A549 (cell line): ENCODE data around the gene NAV2. TPM values are rescaled to one million over a fixed set of nuclear protein-coding genes. Genes with fewer than 3 reads are reported as not detected.

Experiments used
- ATAC-seq, 2 experiments: fragments of 200-7000 bp in 1 of 2; fragments of >200 bp in 1 of 2; cut with Nextera tagmentation in 1 of 2; cut with Tn5 transposase in 1 of 2; 3 replicates each; pipeline versions ENCODE4 v1.8.0 to v1.9.1; 2018 to 2020; ENCODE audit warnings: mild to moderate bottlenecking in 1 of 2, moderate library complexity in 1 of 2
- CTCF ChIA-PET: fragments of 300-600 bp; sonication (Branson Sonifier 250); formaldehyde crosslinking; extraction: SDS; loops from one replicate; lab custom pipeline; 2021; ENCODE audit warnings: antibody characterized with exemption, inconsistent platforms; lab: Yijun Ruan, JAX
- POLR2A ChIA-PET: fragments of 350-600 bp; formaldehyde crosslinking; extraction: SDS; loops from one replicate; lab custom pipeline; 2021; ENCODE audit warnings: antibody characterized with exemption, inconsistent platforms; lab: Yijun Ruan, JAX
- DNase-seq, 2 experiments: peaks; one replicate each; pipeline versions ENCODE4 v3.0.0 to v3.0.0-alpha.2; 2011 to 2016; ENCODE audit warnings: low read depth in 1 of 2, low spot score in 1 of 2
- FAIRE-seq: peaks from 2 replicates; lab custom pipeline; 2011; peaks lifted over from hg19 to GRCh38; lab: Jason Lieb, UNC
- H3K27ac ChIP-seq, 2 experiments: fragments of >200 bp; sonication (Bioruptor Twin); formaldehyde crosslinking; 3 replicates each; pipeline ENCODE4 v1.5.1; 2016 to 2017
- H3K4me1 ChIP-seq: fragments of >200 bp; sonication (Bioruptor Twin); formaldehyde crosslinking; 3 replicates; pipeline ENCODE4 v1.6.1; 2016
- H3K4me2 ChIP-seq: fragments of >200 bp; sonication (Bioruptor Twin); formaldehyde crosslinking; 3 replicates; pipeline ENCODE4 v1.6.1; 2016
- H3K4me3 ChIP-seq: fragments of >200 bp; sonication (Bioruptor Twin); formaldehyde crosslinking; 3 replicates; pipeline ENCODE4 v1.5.1; 2016
- H3K9me3 ChIP-seq: fragments of >200 bp; sonication (Bioruptor Twin); formaldehyde crosslinking; 3 replicates; pipeline ENCODE4 v1.6.1; 2016
- BHLHE40 ChIP-seq: IDR thresholded peaks from 2 replicates; pipeline ENCODE4 v1.6.1; 2012; ENCODE audit warnings: low read depth, low read length, inconsistent platforms
- CBX2 ChIP-seq: fragments of 200-600 bp; sonication (generic); IDR thresholded peaks from 2 replicates; pipeline ENCODE4 v1.6.1; 2016; ENCODE audit warnings: low read depth, mild to moderate bottlenecking, borderline replicate concordance
- CBX8 ChIP-seq: fragments of 200-600 bp; sonication (generic); IDR thresholded peaks from 2 replicates; pipeline ENCODE4 v1.6.1; 2016
- CHD4 ChIP-seq: fragments of 200-600 bp; sonication (generic); IDR thresholded peaks from 2 replicates; pipeline ENCODE4 v1.6.1; 2016; ENCODE audit warnings: antibody characterized with exemption, mild to moderate bottlenecking, borderline replicate concordance
- EP300 ChIP-seq, 2 experiments: fragments of >200 bp; sonication (Bioruptor Twin); formaldehyde crosslinking; IDR thresholded peaks; 2 replicates in 1 of 2; 3 replicates in 1 of 2; pipeline ENCODE4 v1.6.1; 2016 to 2017
- ESRRA ChIP-seq: fragments of 150-350 bp; IDR thresholded peaks from 2 replicates; pipeline ENCODE4 v1.6.1; 2014; ENCODE audit warnings: mild to moderate bottlenecking, low read length, borderline replicate concordance
- HOXB13 ChIP-seq: fragments of 250-450 bp; sonication (Bioruptor Pico); IDR thresholded peaks from 2 replicates; pipeline ENCODE4 v1.5.0; 2020; ENCODE audit warnings: low read depth, mild to moderate bottlenecking, moderate library complexity
- JUN ChIP-seq, 2 experiments: fragments of >200 bp; sonication (Bioruptor Twin); formaldehyde crosslinking; IDR thresholded peaks; 2 replicates in 1 of 2; 3 replicates in 1 of 2; pipeline ENCODE4 v1.6.1; 2016 to 2017
- KDM1A ChIP-seq: fragments of 200-600 bp; sonication (generic); IDR thresholded peaks from 2 replicates; pipeline ENCODE4 v1.6.1; 2016; ENCODE audit warnings: low read depth, mild to moderate bottlenecking
- MAFK ChIP-seq: fragments of 450-650 bp; IDR thresholded peaks from 2 replicates; pipeline ENCODE4 v1.6.1; 2014; ENCODE audit not compliant: partially characterized antibody
- MAZ ChIP-seq: fragments of 150-350 bp; IDR thresholded peaks from 2 replicates; pipeline ENCODE4 v1.6.1; 2014; ENCODE audit warnings: antibody characterized with exemption, low read depth, low read length, borderline replicate concordance
- NPAS2 ChIP-seq: fragments of 250-450 bp; sonication (Bioruptor Pico); IDR thresholded peaks from 2 replicates; pipeline ENCODE4 v1.8.0; 2022; ENCODE audit warnings: mild to moderate bottlenecking, moderate library complexity, borderline replicate concordance
- PHF8 ChIP-seq: fragments of 200-600 bp; sonication (generic); IDR thresholded peaks from 2 replicates; pipeline ENCODE4 v1.6.1; 2016; ENCODE audit warnings: low read depth, mild to moderate bottlenecking, antibody characterized with exemption, moderate library complexity, borderline replicate concordance
- POLR2A ChIP-seq: IDR thresholded peaks from 2 replicates; pipeline ENCODE4 v1.6.1; 2012; ENCODE audit warnings: mild to moderate bottlenecking, low read length
- RFX5 ChIP-seq: fragments of 450-650 bp; IDR thresholded peaks from 2 replicates; pipeline ENCODE4 v1.7.1; 2014; ENCODE audit warnings: antibody characterized with exemption, mild to moderate bottlenecking, moderate library complexity
- SMC3 ChIP-seq: fragments of >200 bp; sonication (Bioruptor Twin); formaldehyde crosslinking; IDR thresholded peaks from 3 replicates; pipeline ENCODE4 v1.6.1; 2018; ENCODE audit warnings: inconsistent platforms
- TFCP2L1 ChIP-seq: fragments of 250-450 bp; sonication (Bioruptor Pico); IDR thresholded peaks from 2 replicates; pipeline ENCODE4 v1.5.0; 2021; ENCODE audit warnings: mild to moderate bottlenecking
- ZC3H11A ChIP-seq: fragments of 450-650 bp; IDR thresholded peaks from 2 replicates; pipeline ENCODE4 v1.6.1; 2014; ENCODE audit warnings: antibody characterized with exemption, mild to moderate bottlenecking
- ZFP36 ChIP-seq: fragments of 450-650 bp; IDR thresholded peaks from 2 replicates; pipeline ENCODE4 v1.6.1; 2014; ENCODE audit warnings: borderline replicate concordance; ENCODE audit not compliant: partially characterized antibody
- WGBS: methylation state at CpG from one replicate; pipeline ENCODE4 v1.1.6; 2017; ENCODE audit errors: missing lambda C conversion rate; 5-methylcytosine and 5-hydroxymethylcytosine counted together
- polyA plus RNA-seq, 4 experiments: library from polyadenylated mRNA; depleted of rRNA in 3 of 4; stranded (reverse); fragments of >200 nt; fragmentation: RNase III in 1 of 4; extraction: RNeasy Plus Mini Kit Qiagen cat#74134 plus additional on column Dnase treatment in 1 of 4; gene quantifications; 2 replicates in 3 of 4; 3 replicates in 1 of 4; pipeline ENCODE4 v1.2.3, GENCODE V29; 2011 to 2017
- TF ChIP-seq, protein P1 (sequence below): IDR thresholded peaks from 2 replicates; pipeline ENCODE4 v1.6.1; 2012; ENCODE audit warnings: low read depth, borderline replicate concordance
- TF ChIP-seq, protein P2 (sequence below): fragments of 250-450 bp; sonication (Bioruptor Pico); IDR thresholded peaks from 2 replicates; pipeline ENCODE4 v1.5.0; 2020; ENCODE audit warnings: low read depth, mild to moderate bottlenecking, moderate library complexity
- TF ChIP-seq, protein P3 (sequence below): IDR thresholded peaks from 2 replicates; pipeline ENCODE4 v1.6.1; 2012
- TF ChIP-seq, protein P4 (sequence below): fragments of >200 bp; sonication (Bioruptor Twin); formaldehyde crosslinking; IDR thresholded peaks from 3 replicates; pipeline ENCODE4 v1.5.1; 2016
- TF ChIP-seq, protein P5 (sequence below): fragments of >200 bp; sonication (Bioruptor Twin); formaldehyde crosslinking; IDR thresholded peaks from 3 replicates; pipeline ENCODE4 v1.6.1; 2016
- TF ChIP-seq, protein P6 (sequence below): fragments of >200 bp; sonication (Bioruptor Twin); formaldehyde crosslinking; IDR thresholded peaks from 2 replicates; pipeline ENCODE4 v1.6.1; 2016

The NAV2 gene
- polyA plus RNA-seq, 2 of the 4 experiments (the other 2 are of a cell fraction), result 4.9 to 19.8 TPM

DNA sequence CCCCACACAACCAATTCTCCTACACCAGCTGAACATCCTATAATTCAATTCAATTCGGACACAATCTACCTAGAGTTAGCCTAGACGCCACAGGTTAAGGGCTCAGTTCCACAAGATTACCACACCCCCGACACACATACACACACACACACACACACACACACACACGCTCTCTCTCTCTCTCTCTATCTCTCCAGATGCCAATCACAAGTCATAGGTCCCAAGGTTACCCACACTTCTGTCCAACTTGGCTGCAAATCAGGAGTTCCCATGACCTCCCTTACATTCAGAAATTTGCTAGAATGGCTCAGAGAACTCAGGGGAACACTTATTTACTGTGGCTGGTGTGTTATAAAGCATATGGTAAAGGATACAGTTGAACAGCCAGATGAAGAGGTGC is 243.6 kb downstream of the NAV2 start (continued):
- TF ChIP-seq CHD4 (no peak), HOXB13 (CRISPR knock-in tag) (no peak), RFX5 (no peak)
- TF ChIP-seq, protein P1, sequence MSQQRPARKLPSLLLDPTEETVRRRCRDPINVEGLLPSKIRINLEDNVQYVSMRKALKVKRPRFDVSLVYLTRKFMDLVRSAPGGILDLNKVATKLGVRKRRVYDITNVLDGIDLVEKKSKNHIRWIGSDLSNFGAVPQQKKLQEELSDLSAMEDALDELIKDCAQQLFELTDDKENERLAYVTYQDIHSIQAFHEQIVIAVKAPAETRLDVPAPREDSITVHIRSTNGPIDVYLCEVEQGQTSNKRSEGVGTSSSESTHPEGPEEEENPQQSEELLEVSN, result no peak

DNA sequence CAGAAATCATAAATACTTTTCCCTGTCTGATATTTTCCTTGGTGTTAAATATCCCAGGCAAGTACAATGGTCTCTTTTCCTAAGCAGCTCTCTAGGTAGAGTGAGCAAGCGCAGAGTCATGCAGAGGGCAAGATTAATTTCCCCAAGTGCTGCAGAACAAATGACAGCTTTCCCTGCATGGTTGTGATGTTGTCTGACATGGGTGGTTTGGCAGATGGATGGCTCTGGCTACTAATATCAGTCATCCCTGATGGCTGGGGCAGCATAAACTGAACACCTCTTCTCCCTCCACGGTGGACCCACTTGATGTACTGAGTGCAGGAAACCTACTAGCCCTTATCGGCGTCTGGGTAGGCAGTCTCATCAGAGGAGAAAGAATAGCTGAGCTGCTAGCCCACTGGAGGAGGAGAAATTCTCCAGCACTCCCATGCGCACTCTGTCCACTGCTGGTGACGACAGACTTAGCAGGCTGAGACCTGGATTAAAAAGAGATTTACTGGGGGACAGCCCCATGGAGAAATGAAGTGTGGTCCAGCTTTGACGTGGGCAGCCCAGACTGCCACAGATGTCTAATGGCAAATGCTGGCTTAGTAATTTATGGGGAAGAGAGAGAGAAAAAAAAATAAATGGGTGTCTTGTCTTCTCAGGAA is 244.8 kb downstream of the NAV2 start:
- CTCF ChIA-PET, result interaction anchor here (0.6 to 3.3 kb wide), 6 partner anchors 67 to 398 kb away, joined by 3 to 10 read pairs (median 4); no protein-coding TSS in a partner anchor
- Histone ChIP-seq H3K9me3 (no peaks in the 10 kb centered on the region), H3K4me1 (peaks cover 32% of the 10 kb centered on the region), H3K27ac (peak overlapping the region; percentile 0 to 17; a peak in 3 of 6 replicates), H3K4me3 (no peak overlapping the region), H3K4me2 (no peak overlapping the region)
- POLR2A ChIA-PET, result no interaction called here
- WGBS, result 90% methylated on average over 7 of the region's 7 CpGs
- TF ChIP-seq POLR2A, result no peak
- TF ChIP-seq, protein P2, sequence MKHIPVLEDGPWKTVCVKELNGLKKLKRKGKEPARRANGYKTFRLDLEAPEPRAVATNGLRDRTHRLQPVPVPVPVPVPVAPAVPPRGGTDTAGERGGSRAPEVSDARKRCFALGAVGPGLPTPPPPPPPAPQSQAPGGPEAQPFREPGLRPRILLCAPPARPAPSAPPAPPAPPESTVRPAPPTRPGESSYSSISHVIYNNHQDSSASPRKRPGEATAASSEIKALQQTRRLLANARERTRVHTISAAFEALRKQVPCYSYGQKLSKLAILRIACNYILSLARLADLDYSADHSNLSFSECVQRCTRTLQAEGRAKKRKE (CRISPR knock-in tag), result no peak
- TF ChIP-seq CBX8, result no peak
- no peak for TF ChIP-seq CBX2
- no peak for TF ChIP-seq JUN (IDR thresholded peaks at IDR 0.05)
- no peak for TF ChIP-seq KDM1A
- TF ChIP-seq ZC3H11A, result no peak
- TF ChIP-seq, protein P3, sequence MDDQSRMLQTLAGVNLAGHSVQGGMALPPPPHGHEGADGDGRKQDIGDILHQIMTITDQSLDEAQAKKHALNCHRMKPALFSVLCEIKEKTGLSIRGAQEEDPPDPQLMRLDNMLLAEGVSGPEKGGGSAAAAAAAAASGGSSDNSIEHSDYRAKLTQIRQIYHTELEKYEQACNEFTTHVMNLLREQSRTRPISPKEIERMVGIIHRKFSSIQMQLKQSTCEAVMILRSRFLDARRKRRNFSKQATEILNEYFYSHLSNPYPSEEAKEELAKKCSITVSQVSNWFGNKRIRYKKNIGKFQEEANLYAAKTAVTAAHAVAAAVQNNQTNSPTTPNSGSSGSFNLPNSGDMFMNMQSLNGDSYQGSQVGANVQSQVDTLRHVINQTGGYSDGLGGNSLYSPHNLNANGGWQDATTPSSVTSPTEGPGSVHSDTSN, result no peak
- TF ChIP-seq, protein P4, sequence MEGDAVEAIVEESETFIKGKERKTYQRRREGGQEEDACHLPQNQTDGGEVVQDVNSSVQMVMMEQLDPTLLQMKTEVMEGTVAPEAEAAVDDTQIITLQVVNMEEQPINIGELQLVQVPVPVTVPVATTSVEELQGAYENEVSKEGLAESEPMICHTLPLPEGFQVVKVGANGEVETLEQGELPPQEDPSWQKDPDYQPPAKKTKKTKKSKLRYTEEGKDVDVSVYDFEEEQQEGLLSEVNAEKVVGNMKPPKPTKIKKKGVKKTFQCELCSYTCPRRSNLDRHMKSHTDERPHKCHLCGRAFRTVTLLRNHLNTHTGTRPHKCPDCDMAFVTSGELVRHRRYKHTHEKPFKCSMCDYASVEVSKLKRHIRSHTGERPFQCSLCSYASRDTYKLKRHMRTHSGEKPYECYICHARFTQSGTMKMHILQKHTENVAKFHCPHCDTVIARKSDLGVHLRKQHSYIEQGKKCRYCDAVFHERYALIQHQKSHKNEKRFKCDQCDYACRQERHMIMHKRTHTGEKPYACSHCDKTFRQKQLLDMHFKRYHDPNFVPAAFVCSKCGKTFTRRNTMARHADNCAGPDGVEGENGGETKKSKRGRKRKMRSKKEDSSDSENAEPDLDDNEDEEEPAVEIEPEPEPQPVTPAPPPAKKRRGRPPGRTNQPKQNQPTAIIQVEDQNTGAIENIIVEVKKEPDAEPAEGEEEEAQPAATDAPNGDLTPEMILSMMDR, result no peak
- TF ChIP-seq, protein P5, sequence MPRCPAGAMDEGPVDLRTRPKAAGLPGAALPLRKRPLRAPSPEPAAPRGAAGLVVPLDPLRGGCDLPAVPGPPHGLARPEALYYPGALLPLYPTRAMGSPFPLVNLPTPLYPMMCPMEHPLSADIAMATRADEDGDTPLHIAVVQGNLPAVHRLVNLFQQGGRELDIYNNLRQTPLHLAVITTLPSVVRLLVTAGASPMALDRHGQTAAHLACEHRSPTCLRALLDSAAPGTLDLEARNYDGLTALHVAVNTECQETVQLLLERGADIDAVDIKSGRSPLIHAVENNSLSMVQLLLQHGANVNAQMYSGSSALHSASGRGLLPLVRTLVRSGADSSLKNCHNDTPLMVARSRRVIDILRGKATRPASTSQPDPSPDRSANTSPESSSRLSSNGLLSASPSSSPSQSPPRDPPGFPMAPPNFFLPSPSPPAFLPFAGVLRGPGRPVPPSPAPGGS, result no peak
- no peak for TF ChIP-seq BHLHE40
- TF ChIP-seq PHF8, result no peak
- TF ChIP-seq, protein P1, result no peak
- no peak for TF ChIP-seq TFCP2L1 (CRISPR knock-in tag)
- DNase-seq (no peak), FAIRE-seq (no peak), ATAC-seq (no peak)

DNA sequence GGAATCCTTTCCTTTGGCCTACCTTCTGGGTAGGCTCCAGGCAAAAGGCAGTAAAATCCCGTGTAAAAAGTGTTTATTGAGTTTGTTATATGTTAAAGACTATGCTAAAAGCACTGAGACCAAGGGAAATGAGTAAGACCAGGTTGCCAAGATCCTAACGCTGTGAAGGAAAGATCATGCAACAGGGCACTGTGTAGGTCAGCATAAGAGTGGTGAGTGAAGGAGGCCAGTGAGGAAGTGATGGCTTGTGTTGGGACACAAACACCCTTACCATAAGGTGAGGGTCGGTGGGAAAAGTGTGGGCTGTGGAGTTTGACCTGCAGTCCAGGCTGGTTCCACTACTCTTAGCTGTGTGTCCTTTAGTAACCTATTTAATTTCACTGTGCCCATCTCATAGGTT is 245.6 kb downstream of the NAV2 start:
- Histone ChIP-seq H3K4me1 (peaks cover 25% of the 10 kb centered on the region), H3K9me3 (no peaks in the 10 kb centered on the region), H3K4me2 (no peak overlapping the region), H3K27ac (peak overlapping the region; percentile 0 to 39; a peak in 2 of 6 replicates), H3K4me3 (no peak overlapping the region)
- ChIA-PET POLR2A (no interaction called here), CTCF (interaction anchor here (0.6 to 3.3 kb wide), 3 partner anchors 67 to 153 kb away, joined by 3 to 10 read pairs (median 3); no protein-coding TSS in a partner anchor)
- DNase-seq (no peak), FAIRE-seq (no peak), ATAC-seq (no peak)
- WGBS, result 54% methylated on average over 3 of the region's 3 CpGs
- TF ChIP-seq NPAS2 (CRISPR knock-in tag) (no peak), ESRRA (no peak), ZFP36 (no peak), MAZ (no peak), ZC3H11A (no peak), EP300 (IDR thresholded peaks at IDR 0.05) (no peak), HOXB13 (CRISPR knock-in tag) (no peak), SMC3 (no peak), MAFK (no peak), POLR2A (no peak)
- TF ChIP-seq, protein P3, result no peak
- TF ChIP-seq, protein P6, sequence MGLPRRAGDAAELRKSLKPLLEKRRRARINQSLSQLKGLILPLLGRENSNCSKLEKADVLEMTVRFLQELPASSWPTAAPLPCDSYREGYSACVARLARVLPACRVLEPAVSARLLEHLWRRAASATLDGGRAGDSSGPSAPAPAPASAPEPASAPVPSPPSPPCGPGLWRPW, result no peak
